ENCODE results near the gene SBF2. TPM values are rescaled to one million over a fixed set of nuclear protein-coding genes. Genes with fewer than 3 reads are reported as not detected.
A peak's percentile ranks its signal among the peaks of the same experiment; 100 is the strongest.

The SBF2 gene
- total and polyA plus RNA-seq, 2 of the 13 experiments (the other 11 are each of a cell fraction or from before 2014, with no cell fraction given): 24.0 to 45.8 TPM

DNA sequence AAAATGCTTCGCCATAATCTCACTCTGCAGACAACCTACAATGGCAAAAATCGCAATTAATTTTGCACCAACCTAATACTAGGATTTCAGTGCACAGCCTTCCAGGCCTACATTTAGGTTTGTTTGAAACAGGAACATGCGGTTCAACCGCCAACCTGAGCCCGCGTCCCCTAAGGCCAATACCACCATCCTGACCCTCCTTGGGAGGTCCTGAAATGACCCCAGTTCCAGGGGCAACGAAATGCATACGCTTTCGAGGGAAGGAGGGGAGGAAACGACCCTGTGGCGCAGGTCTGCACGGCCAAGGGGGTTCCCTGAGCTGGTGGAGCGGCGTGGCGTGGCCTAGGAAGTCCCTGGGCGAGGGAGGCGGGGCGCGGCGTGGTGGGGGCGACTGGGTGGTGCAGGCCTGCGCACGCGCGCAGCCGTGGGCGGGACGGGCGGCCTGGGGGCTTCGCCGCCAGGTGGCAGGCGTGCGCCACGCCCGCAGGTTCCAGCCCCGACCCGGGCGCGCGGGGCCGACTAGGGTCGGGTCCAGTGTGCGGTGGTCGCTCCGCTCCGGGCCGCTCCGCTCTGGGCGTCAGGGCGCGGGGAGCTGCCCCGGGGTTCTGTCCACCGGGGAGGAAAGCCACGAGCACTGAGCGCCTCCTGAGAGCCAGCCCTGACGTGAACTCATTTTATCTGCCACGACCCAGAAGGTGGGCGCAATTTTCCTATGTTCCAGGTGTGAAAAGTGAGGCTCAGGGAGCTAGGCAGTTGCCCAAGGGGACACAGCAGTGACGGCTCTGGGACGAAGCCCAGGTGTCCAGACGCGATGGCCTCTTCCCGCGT is 536.0 kb downstream of the SBF2 start (continued):
- TF ChIP-seq ZGPAT (CRISPR knock-in tag; IDR thresholded peaks at IDR 0.05): peak; percentile 47
- TF ChIP-seq, protein P1, sequence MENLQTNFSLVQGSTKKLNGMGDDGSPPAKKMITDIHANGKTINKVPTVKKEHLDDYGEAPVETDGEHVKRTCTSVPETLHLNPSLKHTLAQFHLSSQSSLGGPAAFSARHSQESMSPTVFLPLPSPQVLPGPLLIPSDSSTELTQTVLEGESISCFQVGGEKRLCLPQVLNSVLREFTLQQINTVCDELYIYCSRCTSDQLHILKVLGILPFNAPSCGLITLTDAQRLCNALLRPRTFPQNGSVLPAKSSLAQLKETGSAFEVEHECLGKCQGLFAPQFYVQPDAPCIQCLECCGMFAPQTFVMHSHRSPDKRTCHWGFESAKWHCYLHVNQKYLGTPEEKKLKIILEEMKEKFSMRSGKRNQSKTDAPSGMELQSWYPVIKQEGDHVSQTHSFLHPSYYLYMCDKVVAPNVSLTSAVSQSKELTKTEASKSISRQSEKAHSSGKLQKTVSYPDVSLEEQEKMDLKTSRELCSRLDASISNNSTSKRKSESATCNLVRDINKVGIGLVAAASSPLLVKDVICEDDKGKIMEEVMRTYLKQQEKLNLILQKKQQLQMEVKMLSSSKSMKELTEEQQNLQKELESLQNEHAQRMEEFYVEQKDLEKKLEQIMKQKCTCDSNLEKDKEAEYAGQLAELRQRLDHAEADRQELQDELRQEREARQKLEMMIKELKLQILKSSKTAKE (CRISPR knock-in tag; IDR thresholded peaks at IDR 0.05; ENCODE audit: borderline replicate concordance): no peak
- TF ChIP-seq, protein P2, sequence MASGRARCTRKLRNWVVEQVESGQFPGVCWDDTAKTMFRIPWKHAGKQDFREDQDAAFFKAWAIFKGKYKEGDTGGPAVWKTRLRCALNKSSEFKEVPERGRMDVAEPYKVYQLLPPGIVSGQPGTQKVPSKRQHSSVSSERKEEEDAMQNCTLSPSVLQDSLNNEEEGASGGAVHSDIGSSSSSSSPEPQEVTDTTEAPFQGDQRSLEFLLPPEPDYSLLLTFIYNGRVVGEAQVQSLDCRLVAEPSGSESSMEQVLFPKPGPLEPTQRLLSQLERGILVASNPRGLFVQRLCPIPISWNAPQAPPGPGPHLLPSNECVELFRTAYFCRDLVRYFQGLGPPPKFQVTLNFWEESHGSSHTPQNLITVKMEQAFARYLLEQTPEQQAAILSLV (CRISPR knock-in tag; IDR thresholded peaks at IDR 0.05; ENCODE audit: borderline replicate concordance): 0 out of 2 replicates have a peak, but pooled peaks have one; percentile 12
- TF ChIP-seq ZNF3 (CRISPR knock-in tag; IDR thresholded peaks at IDR 0.05): no peak
- TF ChIP-seq ZNF607 (CRISPR knock-in tag; IDR thresholded peaks at IDR 0.05; ENCODE audit: borderline replicate concordance): no peak
- TF ChIP-seq CBX1 (IDR thresholded peaks at IDR 0.05; ENCODE audit: low read depth): peak; percentile 21
- TF ChIP-seq DNMT3B (CRISPR knock-in tag; conservative IDR thresholded peaks at IDR 0.05): no peak
- 0 out of 2 replicates have a peak, but pooled peaks have one; percentile 63 for TF ChIP-seq ZXDC (CRISPR knock-in tag; IDR thresholded peaks at IDR 0.05)
- no peak; the same call in 1 of the 2 replicates for TF ChIP-seq ZSCAN9 (CRISPR knock-in tag; IDR thresholded peaks at IDR 0.05; ENCODE audit: borderline replicate concordance)
- peak; percentile 57; the same call in 1 of the 2 replicates for TF ChIP-seq ZNF576 (CRISPR knock-in tag; IDR thresholded peaks at IDR 0.05)
- peak; percentile 81 for TF ChIP-seq THRA (CRISPR knock-in tag; IDR thresholded peaks at IDR 0.05; ENCODE audit: borderline replicate concordance)
- no peak for TF ChIP-seq DNMT1 (CRISPR knock-in tag; IDR thresholded peaks at IDR 0.05)
- TF ChIP-seq ZNF350 (CRISPR knock-in tag; IDR thresholded peaks at IDR 0.05; ENCODE audit: borderline replicate concordance, low read depth): no peak
- TF ChIP-seq ZBTB20 (CRISPR knock-in tag; IDR thresholded peaks at IDR 0.05; ENCODE audit: borderline replicate concordance, low read depth): no peak
- no peak for TF ChIP-seq ISL2 (CRISPR knock-in tag; IDR thresholded peaks at IDR 0.05)
- no peak for TF ChIP-seq PCBP2 (optimal IDR thresholded peaks at IDR 0.05; ENCODE audit: low read depth, low read length, poor library complexity, severe bottlenecking)
- TF ChIP-seq HMGA1 (CRISPR knock-in tag; conservative IDR thresholded peaks at IDR 0.05): 0 out of 2 replicates have a peak, but pooled peaks have one; percentile 56
- no peak for TF ChIP-seq ZNF781 (CRISPR knock-in tag; IDR thresholded peaks at IDR 0.05; ENCODE audit: borderline replicate concordance, not compliant biosample characterization)
- TF ChIP-seq AHR (CRISPR knock-in tag; IDR thresholded peaks at IDR 0.05): no peak
